Adrenal gland (tissue), 12 donors: ENCODE results near the gene SEMA4G. TPM values are rescaled to one million over a fixed set of nuclear protein-coding genes. Genes with fewer than 3 reads are reported as not detected.

Source experiments
- DNase-seq, 7 donors: peaks; one replicate each; pipeline ENCODE4 v3.0.0-alpha.2; 2019 to 2020
- H3K27ac ChIP-seq, 5 donors: fragments of 200-600 bp; sonication (generic) in 4 of 5; 1 replicate in 3 of 5; 2 replicates in 2 of 5; pipeline versions ENCODE4 v1.5.1 to v1.8.0; 2016 to 2020; ENCODE audit warnings: mild to moderate bottlenecking in 1 of 5
- H3K27me3 ChIP-seq: fragments of 200-600 bp; 2 replicates; pipeline ENCODE4 v1.8.0; 2021
- H3K36me3 ChIP-seq, 2 donors: fragments of 200-600 bp; replicated peaks in 1 of 2; 1 replicate in 1 of 2; 2 replicates in 1 of 2; pipeline versions ENCODE4 v1.5.1 to v1.8.0; 2018 to 2022
- H3K4me1 ChIP-seq, 2 donors: fragments of 200-600 bp; replicated peaks in 1 of 2; 1 replicate in 1 of 2; 2 replicates in 1 of 2; pipeline versions ENCODE4 v1.5.1 to v1.8.0; 2018 to 2021
- H3K4me3 ChIP-seq, 4 donors: fragments of 200-600 bp; sonication (generic) in 3 of 4; one replicate each; pipeline ENCODE4 v1.5.1; 2016 to 2018
- H3K9me3 ChIP-seq, 3 donors: fragments of 200-600 bp; sonication (generic) in 1 of 3; replicated peaks in 1 of 3; 1 replicate in 2 of 3; 2 replicates in 1 of 3; pipeline versions ENCODE4 v1.5.1 to v1.8.0; 2016 to 2021
- POLR2A ChIP-seq, 2 donors: fragments of 450-650 bp; IDR thresholded peaks; one replicate each; pipeline ENCODE4 v1.6.1; 2017; ENCODE audit warnings: antibody characterized with exemption in 2 of 2, mild to moderate bottlenecking in 2 of 2, moderate library complexity in 1 of 2
- WGBS, 4 donors: extraction: QIAGEN DNeasy Blood & Tissue Kit in 2 of 4; methylation state at CpG; one replicate each; pipeline versions ENCODE4 v1.1.5 to v1.1.7; 2013 to 2017; 5-methylcytosine and 5-hydroxymethylcytosine counted together
- intact Hi-C, 2 donors: fragments of 100-400 bp; cut with DNase I; formaldehyde crosslinking; loops; one replicate each; pipeline versions ENCODE4 v1.14.1 to v1.15.0; 2022 to 2023
- polyA plus RNA-seq, 3 donors: library from polyadenylated mRNA; stranded (reverse); fragments of 200-250 nt in 2 of 3; fragments of 350-450 nt in 1 of 3; fragmentation: Illumina TruSeq in 1 of 3; extraction: RNeasy Lipid Tissue Mini Kit (QIAGEN cat#74804) in 1 of 3; gene quantifications; one replicate each; pipeline ENCODE4 v1.2.3, GENCODE V29; 2013 to 2014
- total RNA-seq, 9 donors: library from RNA; depleted of rRNA in 4 of 9; stranded (reverse); fragments of >200 nt in 4 of 9; fragments of 120-200 nt in 1 of 9; fragmentation: NEBNext Ultra II Directional in 1 of 9; extraction: Animal tissue kit (Norgen Biotek cat#: 25700) in 1 of 9; gene quantifications; one replicate each; pipeline versions ENCODE4 v1.1.0 to v1.2.4, GENCODE V29; 2013 to 2023
- TF ChIP-seq, protein P1 (sequence below), 6 experiments: fragments of 450-650 bp in 4 of 6; fragments of 200-600 bp in 2 of 6; sonication (generic) in 1 of 6; IDR thresholded peaks; 1 replicate in 5 of 6; 2 replicates in 1 of 6; pipeline versions ENCODE4 v1.5.1 to v1.8.0; 2016 to 2021; ENCODE audit warnings: antibody characterized with exemption in 6 of 6, mild to moderate bottlenecking in 2 of 6, moderate library complexity in 1 of 6
- donor health status: healthy with polysubstance abuse.
- donor health status: Bipolar disorder and iron deficiency.
- donor health status: DM: yes; HTN: yes; CAD: no.
- donor health status: DM: no; HTN: no; CAD: no.
- donor health status: DM: no; HTN: no; CAD: no.
- donor health status: DM: yes; HTN: yes; CAD: no.

The SEMA4G gene
- total and polyA plus RNA-seq, 12 donors = 6.0 to 21.5 (median 14.0) TPM

DNA sequence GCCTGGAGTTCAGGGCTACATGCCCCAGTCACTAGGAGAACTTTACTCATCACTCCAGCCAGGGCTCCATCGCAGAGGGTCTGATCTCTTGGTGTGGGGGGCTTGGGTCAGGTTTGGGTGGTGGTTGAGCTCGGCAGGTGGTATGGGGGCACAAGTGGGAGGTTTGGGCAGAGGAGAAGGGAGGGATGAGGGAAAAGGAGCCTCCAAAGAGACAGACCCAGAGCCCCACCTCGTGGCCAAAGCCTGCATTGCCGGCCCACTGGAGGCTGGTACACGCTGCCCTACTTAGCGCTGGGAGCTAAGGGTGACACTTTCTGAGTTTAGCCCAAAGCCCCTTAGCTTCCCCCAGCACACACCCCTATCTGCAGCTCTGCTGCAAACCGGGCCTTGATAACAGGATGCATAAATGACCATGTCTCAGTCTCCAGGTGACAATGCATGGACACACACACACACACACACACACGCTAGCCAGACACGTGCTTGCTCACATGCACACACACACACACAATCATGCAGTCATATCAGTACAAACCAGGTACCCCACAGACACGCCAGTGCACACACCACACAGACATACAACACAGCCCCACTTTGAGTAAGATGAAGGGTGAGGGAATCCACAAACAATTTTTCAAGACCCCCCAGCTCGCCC lies 45.1 kb downstream of the SEMA4G start:
- intact Hi-C loops = loop anchor here in 1 of 2 donors (2.0 kb wide), 1 partner anchor 20 kb away; no protein-coding TSS in a partner anchor
- 14 to 19% (median 16%) methylated on average over 8 to 11 of the region's 11 CpGs for WGBS, 4 donors
- H3K36me3 ChIP-seq = no peaks in the 10 kb centered on the region
- DNase-seq = peak; percentile 74 to 93 (median 87)
- TF ChIP-seq POLR2A (IDR thresholded peaks at IDR 0.05) = no peak
- TF ChIP-seq, protein P1, sequence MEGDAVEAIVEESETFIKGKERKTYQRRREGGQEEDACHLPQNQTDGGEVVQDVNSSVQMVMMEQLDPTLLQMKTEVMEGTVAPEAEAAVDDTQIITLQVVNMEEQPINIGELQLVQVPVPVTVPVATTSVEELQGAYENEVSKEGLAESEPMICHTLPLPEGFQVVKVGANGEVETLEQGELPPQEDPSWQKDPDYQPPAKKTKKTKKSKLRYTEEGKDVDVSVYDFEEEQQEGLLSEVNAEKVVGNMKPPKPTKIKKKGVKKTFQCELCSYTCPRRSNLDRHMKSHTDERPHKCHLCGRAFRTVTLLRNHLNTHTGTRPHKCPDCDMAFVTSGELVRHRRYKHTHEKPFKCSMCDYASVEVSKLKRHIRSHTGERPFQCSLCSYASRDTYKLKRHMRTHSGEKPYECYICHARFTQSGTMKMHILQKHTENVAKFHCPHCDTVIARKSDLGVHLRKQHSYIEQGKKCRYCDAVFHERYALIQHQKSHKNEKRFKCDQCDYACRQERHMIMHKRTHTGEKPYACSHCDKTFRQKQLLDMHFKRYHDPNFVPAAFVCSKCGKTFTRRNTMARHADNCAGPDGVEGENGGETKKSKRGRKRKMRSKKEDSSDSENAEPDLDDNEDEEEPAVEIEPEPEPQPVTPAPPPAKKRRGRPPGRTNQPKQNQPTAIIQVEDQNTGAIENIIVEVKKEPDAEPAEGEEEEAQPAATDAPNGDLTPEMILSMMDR (IDR thresholded peaks at IDR 0.05) = peak; percentile 79 to 95 (median 88)
- H3K27me3 ChIP-seq = no peaks in the 10 kb centered on the region
- no peak overlapping the region for H3K27ac ChIP-seq
- H3K9me3 ChIP-seq = no peaks in the 10 kb centered on the region
- H3K4me3 ChIP-seq = no peak overlapping the region
- peaks cover 0 to 10% of the 10 kb centered on the region in 2 donors for H3K4me1 ChIP-seq

DNA sequence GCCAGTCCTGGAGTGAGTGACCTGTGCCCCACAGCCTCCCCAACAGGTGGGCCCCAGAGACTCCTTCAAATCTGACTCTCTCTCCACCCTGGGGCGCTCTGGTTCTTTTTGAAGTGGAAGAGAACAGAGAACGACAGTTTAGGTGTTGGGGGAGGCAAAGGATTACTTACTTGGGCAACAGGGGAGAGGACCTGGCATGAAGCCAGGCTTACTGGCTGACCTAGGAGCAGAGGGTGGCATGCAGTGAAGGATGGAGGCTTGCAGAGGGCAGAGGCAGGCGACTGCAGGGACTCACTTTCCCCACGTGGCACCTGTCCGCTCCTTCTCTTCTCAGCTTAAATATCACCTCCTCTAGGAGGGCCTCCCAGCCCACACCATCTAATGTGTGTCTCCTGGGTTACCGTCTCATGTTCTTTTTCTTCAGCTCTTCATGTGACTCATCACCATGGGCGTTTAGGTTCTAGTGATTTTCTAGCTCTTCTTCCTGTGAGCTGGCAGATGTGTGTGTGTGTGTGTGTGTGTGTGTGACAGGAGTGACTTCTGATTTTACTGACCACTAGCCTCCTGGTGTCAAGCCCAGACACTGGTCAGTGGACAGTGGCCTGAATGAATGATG lies 45.8 kb downstream of the SEMA4G start:
- 28 to 44% (median 35%) methylated on average over 6 to 7 of the region's 7 CpGs for WGBS, 4 donors
- H3K4me1 ChIP-seq = peaks cover 0 to 10% of the 10 kb centered on the region in 2 donors

DNA sequence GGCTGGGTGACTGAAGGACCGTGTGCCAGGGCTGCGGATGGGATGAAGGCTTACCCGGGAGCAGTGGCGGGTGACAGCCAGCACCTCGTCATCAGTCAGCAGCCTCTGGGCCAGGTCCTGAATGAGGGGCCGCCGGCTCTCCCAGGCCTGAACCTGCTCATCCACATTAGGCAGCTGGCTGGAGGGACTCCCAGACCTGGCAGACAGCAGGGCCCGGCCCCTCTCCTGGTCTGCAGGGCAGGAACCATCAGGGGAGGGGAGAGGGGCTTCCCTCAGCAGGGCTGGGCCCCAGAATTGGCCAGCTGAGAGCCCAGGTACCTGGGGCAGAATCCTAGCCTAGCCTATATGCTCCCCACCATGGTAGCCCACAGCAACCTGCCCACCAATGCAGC lies 46.3 kb downstream of the SEMA4G start:
- Histone ChIP-seq H3K27me3 (no peaks in the 10 kb centered on the region), H3K4me1 (peaks cover 0 to 10% of the 10 kb centered on the region in 2 donors), H3K36me3 (no peaks in the 10 kb centered on the region), H3K27ac (no peak overlapping the region), H3K4me3 (no peak overlapping the region), H3K9me3 (no peaks in the 10 kb centered on the region)
- no peak for DNase-seq
- intact Hi-C loops = loop anchor here in 1 of 2 donors (2.0 kb wide), 1 partner anchor 21 kb away; no protein-coding TSS in a partner anchor
- 74 to 79% (median 75%) methylated on average over 4 to 8 of the region's 8 CpGs for WGBS, 4 donors
- TF ChIP-seq POLR2A (IDR thresholded peaks at IDR 0.05) = no peak
- TF ChIP-seq, protein P1 (IDR thresholded peaks at IDR 0.05) = no peak

More for the DNA sequence above, 45.8 kb downstream of the SEMA4G start:
- no peak for DNase-seq
- intact Hi-C loops = loop anchor here in 1 of 2 donors (2.0 kb wide), 1 partner anchor 20 kb away; no protein-coding TSS in a partner anchor
- no peak overlapping the region for H3K4me3 ChIP-seq
- no peaks in the 10 kb centered on the region for H3K36me3 ChIP-seq
- no peak for TF ChIP-seq POLR2A (IDR thresholded peaks at IDR 0.05)
- TF ChIP-seq, protein P1 (IDR thresholded peaks at IDR 0.05) = no peak
- no peak overlapping the region for H3K27ac ChIP-seq
- H3K27me3 ChIP-seq = no peaks in the 10 kb centered on the region
- no peaks in the 10 kb centered on the region for H3K9me3 ChIP-seq

DNA sequence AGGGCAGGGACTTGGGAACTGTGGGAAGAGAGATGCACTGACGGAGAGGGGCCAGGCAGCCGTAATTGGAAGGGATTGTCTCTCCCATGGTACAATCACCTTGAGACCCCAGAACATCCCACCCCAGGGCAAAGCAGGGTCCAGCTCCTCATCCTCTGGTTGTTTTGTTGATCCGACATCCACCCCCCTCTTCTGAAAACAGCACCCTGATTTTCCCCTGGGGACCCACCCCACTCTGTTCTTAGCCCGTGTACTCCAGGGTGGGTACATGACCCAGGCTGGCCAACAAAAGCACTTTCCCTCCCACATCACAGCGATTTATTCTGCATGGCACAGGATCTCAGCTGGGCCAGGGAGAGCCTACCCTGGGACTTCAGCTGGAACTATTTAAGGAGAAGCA lies 47.5 kb downstream of the SEMA4G start:
- Histone ChIP-seq H3K9me3 (no peaks in the 10 kb centered on the region), H3K27ac (no peak overlapping the region), H3K36me3 (no peaks in the 10 kb centered on the region), H3K4me3 (no peak overlapping the region), H3K4me1 (peaks cover 0 to 10% of the 10 kb centered on the region in 2 donors), H3K27me3 (no peaks in the 10 kb centered on the region)
- intact Hi-C loops = no loop called here
- no peak for TF ChIP-seq POLR2A (IDR thresholded peaks at IDR 0.05)
- TF ChIP-seq, protein P1 (IDR thresholded peaks at IDR 0.05) = no peak
- DNase-seq = no peak
- 60 to 66% (median 64%) methylated on average over 5 of the region's 5 CpGs for WGBS, 4 donors
